Loucy (cell line): Measurements from ENCODE around the gene SUN2.

Source experiments
- CTCF ChIP-seq: fragments of 200-600 bp; sonication (generic); conservative IDR thresholded peaks from 2 replicates; pipeline ENCODE4 v1.5.1; 2014; ENCODE audit warnings: mild to moderate bottlenecking, antibody characterized with exemption, low read length
- EZH2phosphoT487 ChIP-seq: fragments of 200-600 bp; IDR thresholded peaks from 2 replicates; pipeline ENCODE4 v1.6.1; 2018; ENCODE audit warnings: antibody characterized with exemption, mild to moderate bottlenecking, moderate library complexity, borderline replicate concordance

- TF ChIP-seq CTCF (no peak), EZH2phosphoT487 (no peak)
Measured at GRCh38 chr22:38734421-38735100, 21.2 kb downstream of the SUN2 start.
